Hepatocyte (in vitro differentiated cells): ENCODE measurements around the gene OR10H3. TPM values are rescaled to one million over a fixed set of nuclear protein-coding genes. Genes with fewer than 3 reads are reported as not detected.

Experiments
- DNase-seq: peaks from one replicate; pipeline ENCODE4 v3.0.0-alpha.2; 2016; ENCODE audit warnings: low spot score
- H2AFZ ChIP-seq: fragments of 200-600 bp; sonication (generic); 2 replicates; pipeline ENCODE4 v1.6.0; 2016; ENCODE audit warnings: antibody characterized with exemption, mild to moderate bottlenecking
- H3K27ac ChIP-seq: fragments of 200-600 bp; sonication (generic); 2 replicates; pipeline ENCODE4 v1.5.1; 2016; ENCODE audit warnings: mild to moderate bottlenecking
- H3K27me3 ChIP-seq: fragments of 200-600 bp; sonication (generic); 2 replicates; pipeline ENCODE4 v1.6.1; 2016
- H3K36me3 ChIP-seq: fragments of 200-600 bp; sonication (generic); replicated peaks from 2 replicates; pipeline ENCODE4 v1.5.1; 2016; ENCODE audit warnings: low read depth; ENCODE audit not compliant: insufficient read depth
- H3K4me1 ChIP-seq: fragments of 200-600 bp; sonication (generic); 2 replicates; pipeline ENCODE4 v1.5.1; 2016; ENCODE audit warnings: mild to moderate bottlenecking, moderate library complexity; ENCODE audit not compliant: insufficient read depth
- H3K4me2 ChIP-seq: fragments of 200-600 bp; sonication (generic); 2 replicates; pipeline ENCODE4 v1.6.0; 2016
- H3K4me3 ChIP-seq: fragments of 200-600 bp; sonication (generic); 2 replicates; pipeline ENCODE4 v1.5.1; 2016; ENCODE audit warnings: mild to moderate bottlenecking
- H3K79me2 ChIP-seq: fragments of 200-600 bp; sonication (generic); 2 replicates; pipeline ENCODE4 v1.6.0; 2017; ENCODE audit warnings: mild to moderate bottlenecking
- H3K9me2 ChIP-seq: fragments of 200-600 bp; sonication (generic); replicated peaks from 2 replicates; pipeline ENCODE4 v1.6.0; 2017; ENCODE audit warnings: mild to moderate bottlenecking; ENCODE audit not compliant: insufficient read depth
- H3K9me3 ChIP-seq: fragments of 200-600 bp; sonication (generic); 2 replicates; pipeline ENCODE4 v1.5.1; 2016; ENCODE audit warnings: low read depth, mild to moderate bottlenecking
- H4K20me1 ChIP-seq: fragments of 200-600 bp; sonication (generic); 2 replicates; pipeline ENCODE4 v1.6.0; 2016; ENCODE audit warnings: mild to moderate bottlenecking; ENCODE audit not compliant: insufficient read depth, poor library complexity, severe bottlenecking
- EZH2 ChIP-seq: fragments of 200-600 bp; sonication (generic); IDR thresholded peaks from 2 replicates; pipeline ENCODE4 v1.6.1; 2016; ENCODE audit warnings: antibody characterized with exemption, mild to moderate bottlenecking, borderline replicate concordance
- EZH2phosphoT487 ChIP-seq: fragments of 200-600 bp; sonication (generic); IDR thresholded peaks from one replicate; pipeline ENCODE4 v1.6.1; 2018; ENCODE audit warnings: antibody characterized with exemption, mild to moderate bottlenecking, low read depth, moderate library complexity; ENCODE audit not compliant: unreplicated experiment, severe bottlenecking
- WGBS: methylation state at CpG from one replicate; pipeline ENCODE4 v1.1.6; 2016; ENCODE audit warnings: low lambda C conversion rate; ENCODE audit errors: missing lambda C conversion rate; 5-methylcytosine and 5-hydroxymethylcytosine counted together
- polyA plus RNA-seq: library from polyadenylated mRNA; unstranded; fragments of >200 nt; fragmentation: Nextera tagmentation; extraction: Ambion mirVana; gene quantifications from 2 replicates; pipeline ENCODE4 v1.2.1, GENCODE V29; 2016
- total RNA-seq: library from RNA; depleted of rRNA; stranded (reverse); fragments of >200 nt; gene quantifications from 2 replicates; pipeline ENCODE4 v1.2.3, GENCODE V29; 2014
- TF ChIP-seq, protein P1 (sequence below): fragments of 200-600 bp; sonication (generic); IDR thresholded peaks from 2 replicates; pipeline ENCODE4 v1.5.1; 2016; ENCODE audit warnings: antibody characterized with exemption, mild to moderate bottlenecking; ENCODE audit not compliant: poor library complexity

The OR10H3 gene
- total and polyA plus RNA-seq, 2 experiments from 2014 or later: not detected

DNA sequence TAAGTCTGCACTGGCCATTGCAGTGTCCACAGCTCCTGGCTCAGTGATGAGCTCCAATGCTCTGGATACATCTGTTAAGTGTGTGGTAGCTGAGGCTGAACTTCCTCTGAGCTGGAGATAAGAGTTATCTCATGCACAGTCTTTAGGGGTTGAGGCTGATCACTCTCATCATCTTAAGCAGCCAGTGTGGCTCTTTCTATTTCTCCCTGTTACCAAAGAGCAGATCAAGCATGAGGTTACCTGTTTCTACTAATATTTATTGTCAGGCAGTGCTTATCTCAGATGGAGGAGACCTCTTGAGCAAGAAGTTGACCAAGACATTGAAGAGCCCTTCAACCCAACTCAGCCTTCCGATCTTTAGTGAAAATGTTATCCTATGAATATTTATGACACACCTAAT is 16.5 kb upstream of the OR10H3 start:
- WGBS: 53% methylated on average over 1 of the region's 1 CpG
- no peak overlapping the region for H2AFZ ChIP-seq
- H3K36me3 ChIP-seq: no peaks in the 10 kb centered on the region
- H3K4me3 ChIP-seq: no peak overlapping the region
- H3K79me2 ChIP-seq: no peaks in the 10 kb centered on the region
- H3K27ac ChIP-seq: no peak overlapping the region
- no peaks in the 10 kb centered on the region for H4K20me1 ChIP-seq
- no peak overlapping the region for H3K4me2 ChIP-seq
- H3K9me2 ChIP-seq: no peaks in the 10 kb centered on the region
- TF ChIP-seq EZH2 (no peak), EZH2phosphoT487 (no peak)
- TF ChIP-seq, protein P1, sequence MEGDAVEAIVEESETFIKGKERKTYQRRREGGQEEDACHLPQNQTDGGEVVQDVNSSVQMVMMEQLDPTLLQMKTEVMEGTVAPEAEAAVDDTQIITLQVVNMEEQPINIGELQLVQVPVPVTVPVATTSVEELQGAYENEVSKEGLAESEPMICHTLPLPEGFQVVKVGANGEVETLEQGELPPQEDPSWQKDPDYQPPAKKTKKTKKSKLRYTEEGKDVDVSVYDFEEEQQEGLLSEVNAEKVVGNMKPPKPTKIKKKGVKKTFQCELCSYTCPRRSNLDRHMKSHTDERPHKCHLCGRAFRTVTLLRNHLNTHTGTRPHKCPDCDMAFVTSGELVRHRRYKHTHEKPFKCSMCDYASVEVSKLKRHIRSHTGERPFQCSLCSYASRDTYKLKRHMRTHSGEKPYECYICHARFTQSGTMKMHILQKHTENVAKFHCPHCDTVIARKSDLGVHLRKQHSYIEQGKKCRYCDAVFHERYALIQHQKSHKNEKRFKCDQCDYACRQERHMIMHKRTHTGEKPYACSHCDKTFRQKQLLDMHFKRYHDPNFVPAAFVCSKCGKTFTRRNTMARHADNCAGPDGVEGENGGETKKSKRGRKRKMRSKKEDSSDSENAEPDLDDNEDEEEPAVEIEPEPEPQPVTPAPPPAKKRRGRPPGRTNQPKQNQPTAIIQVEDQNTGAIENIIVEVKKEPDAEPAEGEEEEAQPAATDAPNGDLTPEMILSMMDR: no peak
- peaks cover 3% of the 10 kb centered on the region for H3K9me3 ChIP-seq
- H3K27me3 ChIP-seq: no peaks in the 10 kb centered on the region
- DNase-seq: no peak
- no peaks in the 10 kb centered on the region for H3K4me1 ChIP-seq

- H3K36me3 ChIP-seq: no peaks in the 10 kb centered on the region
- no peaks in the 10 kb centered on the region for H3K4me1 ChIP-seq
- H4K20me1 ChIP-seq: no peaks in the 10 kb centered on the region
- H3K27ac ChIP-seq: no peak overlapping the region
- no peak overlapping the region for H3K4me3 ChIP-seq
- no peak overlapping the region for H3K4me2 ChIP-seq
- WGBS: 87% methylated on average over 24 of the region's 25 CpGs
- DNase-seq: no peak
- H3K9me2 ChIP-seq: no peaks in the 10 kb centered on the region
- H3K27me3 ChIP-seq: no peaks in the 10 kb centered on the region
- no peak for TF ChIP-seq EZH2
- TF ChIP-seq, protein P1: no peak
- TF ChIP-seq EZH2phosphoT487: no peak
- peaks cover 3% of the 10 kb centered on the region for H3K9me3 ChIP-seq
- no peaks in the 10 kb centered on the region for H3K79me2 ChIP-seq
- no peak overlapping the region for H2AFZ ChIP-seq
These were observed 14.8 kb upstream of the OR10H3 start for GRCh38 chr19:15722956-15723355.

GRCh38 chr19:15727724-15728123 is 10.1 kb upstream of the OR10H3 start, which contains the start of gene OR10H2:
OR10H2 (plus strand) TSS chr19:15728024; CDS start chr19:15728044, 20 bp downstream.
- TF ChIP-seq EZH2phosphoT487 (no peak), EZH2 (no peak)
- TF ChIP-seq, protein P1: no peak
- Histone ChIP-seq H3K4me1 (no peaks in the 10 kb centered on the region), H3K9me2 (no peaks in the 10 kb centered on the region), H4K20me1 (no peaks in the 10 kb centered on the region), H3K9me3 (no peaks in the 10 kb centered on the region), H3K4me3 (no peak within 1 kb of the TSS), H3K4me2 (no peak within 1 kb of the TSS), H3K79me2 (no peaks in the 10 kb centered on the region), H3K36me3 (no peaks in the 10 kb centered on the region), H3K27ac (no peak within 1 kb of the TSS), H3K27me3 (no peaks in the 10 kb centered on the region), H2AFZ (no peak within 1 kb of the TSS)
- 80% methylated on average over 5 of the region's 5 CpGs for WGBS
- no peak for DNase-seq

GRCh38 chr19:15730538-15730937 is 7.2 kb upstream of the OR10H3 start:
- H3K27ac ChIP-seq: no peak overlapping the region
- H2AFZ ChIP-seq: no peak overlapping the region
- no peaks in the 10 kb centered on the region for H3K79me2 ChIP-seq
- no peaks in the 10 kb centered on the region for H3K27me3 ChIP-seq
- no peaks in the 10 kb centered on the region for H3K9me2 ChIP-seq
- no peaks in the 10 kb centered on the region for H3K9me3 ChIP-seq
- no peak for DNase-seq
- H3K4me2 ChIP-seq: no peak overlapping the region
- TF ChIP-seq EZH2 (no peak), EZH2phosphoT487 (no peak)
- TF ChIP-seq, protein P1: no peak
- H3K36me3 ChIP-seq: no peaks in the 10 kb centered on the region
- WGBS: 25% methylated on average over 1 of the region's 1 CpG
- H4K20me1 ChIP-seq: no peaks in the 10 kb centered on the region
- H3K4me1 ChIP-seq: no peaks in the 10 kb centered on the region
- no peak overlapping the region for H3K4me3 ChIP-seq
